WTC11 (cell line): ENCODE data around the gene CACUL1. TPM values are rescaled to one million over a fixed set of nuclear protein-coding genes. Genes with fewer than 3 reads are reported as not detected.

Source experiments
- ATAC-seq: fragments of 200-7000 bp; cut with Tn5 transposase; 2 replicates; pipeline ENCODE4 v1.10.0; 2021; ENCODE audit warnings: mild to moderate bottlenecking, moderate library complexity
- CTCF ChIA-PET: fragments of 300-600 bp; sonication (Branson Sonifier 250); formaldehyde crosslinking; loops from one replicate; lab custom pipeline; 2021; ENCODE audit warnings: antibody characterized with exemption; lab: Charles Lee
- POLR2A ChIA-PET: fragments of 350-600 bp; sonication (Branson Sonifier 250); formaldehyde crosslinking; loops from one replicate; lab custom pipeline; 2021; ENCODE audit warnings: antibody characterized with exemption; lab: Charles Lee
- DNase-seq: peaks from one replicate; pipeline ENCODE4 v3.0.0; 2021; ENCODE audit warnings: low spot score
- H3K27ac Mint-ChIP-seq: 2 replicates; pipeline ENCODE4 v1.8.0; 2021; ENCODE audit warnings: mixed read lengths
- H3K27me3 Mint-ChIP-seq: 2 replicates; pipeline ENCODE4 v1.8.0; 2021; ENCODE audit warnings: low read depth, mild to moderate bottlenecking, moderate library complexity, mixed read lengths
- H3K36me3 Mint-ChIP-seq: 2 replicates; pipeline ENCODE4 v1.8.0; 2021; ENCODE audit warnings: mixed read lengths
- H3K4me1 Mint-ChIP-seq: 2 replicates; pipeline ENCODE4 v1.8.0; 2022; ENCODE audit warnings: mixed read lengths
- H3K4me3 Mint-ChIP-seq: 2 replicates; pipeline ENCODE4 v1.8.0; 2021; ENCODE audit warnings: mild to moderate bottlenecking, moderate library complexity, mixed read lengths
- H3K9me3 Mint-ChIP-seq: 2 replicates; pipeline ENCODE4 v1.8.0; 2021; ENCODE audit warnings: mixed read lengths
- E2F1 ChIP-seq: sonication (generic); formaldehyde crosslinking; IDR thresholded peaks from 2 replicates; pipeline ENCODE4 v1.8.0; 2022; ENCODE audit warnings: mild to moderate bottlenecking, missing genetic modification reagents
- ETV6 ChIP-seq: sonication (generic); formaldehyde crosslinking; IDR thresholded peaks from 2 replicates; pipeline ENCODE4 v1.8.1; 2022; ENCODE audit warnings: mild to moderate bottlenecking, missing genetic modification reagents
- FOXP4 ChIP-seq: sonication (generic); formaldehyde crosslinking; IDR thresholded peaks from 2 replicates; pipeline ENCODE4 v1.8.0; 2022; ENCODE audit warnings: mild to moderate bottlenecking, missing genetic modification reagents
- HMGXB4 ChIP-seq: sonication (generic); formaldehyde crosslinking; IDR thresholded peaks from 2 replicates; pipeline ENCODE4 v1.8.1; 2023; ENCODE audit warnings: mild to moderate bottlenecking, moderate library complexity, missing genetic modification reagents
- NFE2L1 ChIP-seq: sonication (generic); formaldehyde crosslinking; IDR thresholded peaks from 2 replicates; pipeline ENCODE4 v1.8.1; 2023; ENCODE audit warnings: missing genetic modification reagents
- SOX15 ChIP-seq: fragments of 250-450 bp; sonication (Bioruptor Pico); IDR thresholded peaks from 2 replicates; pipeline ENCODE4 v1.9.0; 2021; ENCODE audit warnings: mild to moderate bottlenecking
- SP1 ChIP-seq: sonication (generic); formaldehyde crosslinking; conservative IDR thresholded peaks from 2 replicates; pipeline ENCODE4 v1.8.1; 2022; ENCODE audit warnings: missing genetic modification reagents
- TCF7 ChIP-seq: sonication (generic); formaldehyde crosslinking; IDR thresholded peaks from 2 replicates; pipeline ENCODE4 v1.8.0; 2022; ENCODE audit warnings: mild to moderate bottlenecking, low read depth, missing genetic modification reagents, moderate library complexity
- ZBTB43 ChIP-seq: sonication (generic); formaldehyde crosslinking; IDR thresholded peaks from 2 replicates; pipeline ENCODE4 v1.8.1; 2023; ENCODE audit warnings: mild to moderate bottlenecking, missing genetic modification reagents
- ZNF138 ChIP-seq: sonication (generic); formaldehyde crosslinking; conservative IDR thresholded peaks from 2 replicates; pipeline ENCODE4 v1.8.1; 2022; ENCODE audit warnings: mild to moderate bottlenecking, moderate library complexity, missing genetic modification reagents
- ZNF263 ChIP-seq: sonication (generic); formaldehyde crosslinking; IDR thresholded peaks from 2 replicates; pipeline ENCODE4 v1.8.1; 2022; ENCODE audit warnings: low read depth, mild to moderate bottlenecking, moderate library complexity, missing genetic modification reagents
- total RNA-seq: library from RNA; stranded (reverse); gene quantifications from 3 replicates; pipeline ENCODE4 v1.2.3, GENCODE V29; 2021
- TF ChIP-seq, protein P1 (sequence below): sonication (generic); formaldehyde crosslinking; IDR thresholded peaks from 2 replicates; pipeline ENCODE4 v1.8.0; 2023; ENCODE audit warnings: missing genetic modification reagents
- TF ChIP-seq, protein P2 (sequence below): sonication (generic); formaldehyde crosslinking; IDR thresholded peaks from 2 replicates; pipeline ENCODE4 v1.8.0; 2022; ENCODE audit warnings: mild to moderate bottlenecking, missing genetic modification reagents
- TF ChIP-seq, protein P3 (sequence below): fragments of 250-450 bp; sonication (Bioruptor Pico); IDR thresholded peaks from 2 replicates; pipeline ENCODE4 v2.1.2; 2022; ENCODE audit warnings: mild to moderate bottlenecking, moderate library complexity
- TF ChIP-seq, protein P4 (sequence below): sonication (generic); formaldehyde crosslinking; IDR thresholded peaks from 2 replicates; pipeline ENCODE4 v1.8.1; 2023; ENCODE audit warnings: mild to moderate bottlenecking, missing genetic modification reagents, moderate library complexity
- TF ChIP-seq, protein P5 (sequence below): fragments of 200-600 bp; IDR thresholded peaks from 2 replicates; pipeline ENCODE4 v1.8.0; 2022; ENCODE audit warnings: antibody characterized with exemption
- TF ChIP-seq, protein P6 (sequence below): fragments of 250-450 bp; sonication (Bioruptor Pico); IDR thresholded peaks from 2 replicates; pipeline ENCODE4 v1.9.0; 2021; ENCODE audit warnings: mild to moderate bottlenecking, borderline replicate concordance
- TF ChIP-seq, protein P7 (sequence below): sonication (generic); formaldehyde crosslinking; IDR thresholded peaks from 2 replicates; pipeline ENCODE4 v1.8.1; 2022; ENCODE audit warnings: missing genetic modification reagents, borderline replicate concordance

The CACUL1 gene
- total RNA-seq, 1 experiment from 2014 or later: 41.5 TPM

DNA sequence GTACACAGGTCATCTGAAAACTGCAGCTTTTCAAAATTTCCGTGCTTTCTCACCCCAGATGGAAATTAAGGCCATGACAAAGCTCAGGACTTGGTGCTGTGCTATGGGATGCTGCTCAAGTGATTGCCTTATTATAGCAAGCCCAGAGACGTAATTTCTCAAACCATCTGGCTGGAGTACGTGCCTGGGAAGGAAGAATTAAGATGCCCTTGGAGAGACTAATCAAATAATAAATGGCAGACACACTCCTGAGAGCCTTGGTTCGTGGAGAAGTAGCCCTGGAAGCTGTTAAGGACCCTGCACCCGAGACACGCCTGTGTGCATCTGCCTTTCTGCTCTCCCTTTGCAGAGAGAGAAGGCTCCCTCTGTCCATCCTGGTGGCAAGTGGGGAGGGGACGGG, 121.0 kb downstream of the CACUL1 start (continued):
- TF ChIP-seq NFE2L1 (CRISPR knock-in tag) (no peak), ZBTB43 (CRISPR knock-in tag) (no peak), SOX15 (CRISPR knock-in tag) (no peak), E2F1 (CRISPR knock-in tag) (no peak), TCF7 (CRISPR knock-in tag) (no peak), ZNF138 (CRISPR knock-in tag) (no peak)
- TF ChIP-seq, protein P1, sequence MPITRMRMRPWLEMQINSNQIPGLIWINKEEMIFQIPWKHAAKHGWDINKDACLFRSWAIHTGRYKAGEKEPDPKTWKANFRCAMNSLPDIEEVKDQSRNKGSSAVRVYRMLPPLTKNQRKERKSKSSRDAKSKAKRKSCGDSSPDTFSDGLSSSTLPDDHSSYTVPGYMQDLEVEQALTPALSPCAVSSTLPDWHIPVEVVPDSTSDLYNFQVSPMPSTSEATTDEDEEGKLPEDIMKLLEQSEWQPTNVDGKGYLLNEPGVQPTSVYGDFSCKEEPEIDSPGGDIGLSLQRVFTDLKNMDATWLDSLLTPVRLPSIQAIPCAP (CRISPR knock-in tag): no peak
- TF ChIP-seq, protein P2, sequence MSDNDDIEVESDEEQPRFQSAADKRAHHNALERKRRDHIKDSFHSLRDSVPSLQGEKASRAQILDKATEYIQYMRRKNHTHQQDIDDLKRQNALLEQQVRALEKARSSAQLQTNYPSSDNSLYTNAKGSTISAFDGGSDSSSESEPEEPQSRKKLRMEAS (CRISPR knock-in tag): no peak
- TF ChIP-seq, protein P3, sequence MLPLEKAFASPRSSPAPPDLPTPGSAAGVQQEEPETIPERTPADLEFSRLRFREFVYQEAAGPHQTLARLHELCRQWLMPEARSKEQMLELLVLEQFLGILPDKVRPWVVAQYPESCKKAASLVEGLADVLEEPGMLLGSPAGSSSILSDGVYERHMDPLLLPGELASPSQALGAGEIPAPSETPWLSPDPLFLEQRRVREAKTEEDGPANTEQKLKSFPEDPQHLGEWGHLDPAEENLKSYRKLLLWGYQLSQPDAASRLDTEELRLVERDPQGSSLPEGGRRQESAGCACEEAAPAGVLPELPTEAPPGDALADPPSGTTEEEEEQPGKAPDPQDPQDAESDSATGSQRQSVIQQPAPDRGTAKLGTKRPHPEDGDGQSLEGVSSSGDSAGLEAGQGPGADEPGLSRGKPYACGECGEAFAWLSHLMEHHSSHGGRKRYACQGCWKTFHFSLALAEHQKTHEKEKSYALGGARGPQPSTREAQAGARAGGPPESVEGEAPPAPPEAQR (CRISPR knock-in tag): no peak

DNA sequence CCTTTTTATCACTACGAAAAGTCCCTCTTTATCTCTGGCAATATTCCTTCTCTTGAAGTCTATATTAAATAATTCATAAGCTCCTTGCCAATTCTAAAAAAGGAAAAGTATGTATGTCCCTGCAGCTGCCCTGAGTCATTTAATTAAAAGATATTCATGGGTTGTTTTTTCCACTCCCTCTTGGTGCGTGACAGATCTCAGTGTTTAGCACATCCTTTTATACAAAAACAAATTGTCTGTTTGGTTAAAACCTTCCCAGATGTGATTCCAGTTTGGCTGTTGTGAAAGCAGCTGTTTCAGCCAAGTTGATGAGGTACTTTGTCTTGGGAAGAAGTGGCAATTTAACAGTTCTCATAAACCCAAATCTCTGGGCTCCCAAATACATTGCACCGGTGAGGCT, 125.6 kb downstream of the CACUL1 start:
- POLR2A ChIA-PET: no interaction called here
- Mint-ChIP-seq H3K27me3 (peaks cover 29% of the 10 kb centered on the region), H3K4me3 (no peak overlapping the region), H3K4me1 (peaks cover 25% of the 10 kb centered on the region), H3K27ac (no peak overlapping the region), H3K9me3 (no peaks in the 10 kb centered on the region), H3K36me3 (no peaks in the 10 kb centered on the region)
- no peak for ATAC-seq
- no peak for DNase-seq
- CTCF ChIA-PET: no interaction called here
- no peak for TF ChIP-seq SP1 (CRISPR knock-in tag)
- TF ChIP-seq, protein P4, sequence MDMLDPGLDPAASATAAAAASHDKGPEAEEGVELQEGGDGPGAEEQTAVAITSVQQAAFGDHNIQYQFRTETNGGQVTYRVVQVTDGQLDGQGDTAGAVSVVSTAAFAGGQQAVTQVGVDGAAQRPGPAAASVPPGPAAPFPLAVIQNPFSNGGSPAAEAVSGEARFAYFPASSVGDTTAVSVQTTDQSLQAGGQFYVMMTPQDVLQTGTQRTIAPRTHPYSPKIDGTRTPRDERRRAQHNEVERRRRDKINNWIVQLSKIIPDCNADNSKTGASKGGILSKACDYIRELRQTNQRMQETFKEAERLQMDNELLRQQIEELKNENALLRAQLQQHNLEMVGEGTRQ (CRISPR knock-in tag): no peak
- TF ChIP-seq, protein P5, sequence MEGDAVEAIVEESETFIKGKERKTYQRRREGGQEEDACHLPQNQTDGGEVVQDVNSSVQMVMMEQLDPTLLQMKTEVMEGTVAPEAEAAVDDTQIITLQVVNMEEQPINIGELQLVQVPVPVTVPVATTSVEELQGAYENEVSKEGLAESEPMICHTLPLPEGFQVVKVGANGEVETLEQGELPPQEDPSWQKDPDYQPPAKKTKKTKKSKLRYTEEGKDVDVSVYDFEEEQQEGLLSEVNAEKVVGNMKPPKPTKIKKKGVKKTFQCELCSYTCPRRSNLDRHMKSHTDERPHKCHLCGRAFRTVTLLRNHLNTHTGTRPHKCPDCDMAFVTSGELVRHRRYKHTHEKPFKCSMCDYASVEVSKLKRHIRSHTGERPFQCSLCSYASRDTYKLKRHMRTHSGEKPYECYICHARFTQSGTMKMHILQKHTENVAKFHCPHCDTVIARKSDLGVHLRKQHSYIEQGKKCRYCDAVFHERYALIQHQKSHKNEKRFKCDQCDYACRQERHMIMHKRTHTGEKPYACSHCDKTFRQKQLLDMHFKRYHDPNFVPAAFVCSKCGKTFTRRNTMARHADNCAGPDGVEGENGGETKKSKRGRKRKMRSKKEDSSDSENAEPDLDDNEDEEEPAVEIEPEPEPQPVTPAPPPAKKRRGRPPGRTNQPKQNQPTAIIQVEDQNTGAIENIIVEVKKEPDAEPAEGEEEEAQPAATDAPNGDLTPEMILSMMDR: no peak
- no peak for TF ChIP-seq ZNF263 (CRISPR knock-in tag)
- no peak for TF ChIP-seq FOXP4 (CRISPR knock-in tag)
- TF ChIP-seq, protein P6, sequence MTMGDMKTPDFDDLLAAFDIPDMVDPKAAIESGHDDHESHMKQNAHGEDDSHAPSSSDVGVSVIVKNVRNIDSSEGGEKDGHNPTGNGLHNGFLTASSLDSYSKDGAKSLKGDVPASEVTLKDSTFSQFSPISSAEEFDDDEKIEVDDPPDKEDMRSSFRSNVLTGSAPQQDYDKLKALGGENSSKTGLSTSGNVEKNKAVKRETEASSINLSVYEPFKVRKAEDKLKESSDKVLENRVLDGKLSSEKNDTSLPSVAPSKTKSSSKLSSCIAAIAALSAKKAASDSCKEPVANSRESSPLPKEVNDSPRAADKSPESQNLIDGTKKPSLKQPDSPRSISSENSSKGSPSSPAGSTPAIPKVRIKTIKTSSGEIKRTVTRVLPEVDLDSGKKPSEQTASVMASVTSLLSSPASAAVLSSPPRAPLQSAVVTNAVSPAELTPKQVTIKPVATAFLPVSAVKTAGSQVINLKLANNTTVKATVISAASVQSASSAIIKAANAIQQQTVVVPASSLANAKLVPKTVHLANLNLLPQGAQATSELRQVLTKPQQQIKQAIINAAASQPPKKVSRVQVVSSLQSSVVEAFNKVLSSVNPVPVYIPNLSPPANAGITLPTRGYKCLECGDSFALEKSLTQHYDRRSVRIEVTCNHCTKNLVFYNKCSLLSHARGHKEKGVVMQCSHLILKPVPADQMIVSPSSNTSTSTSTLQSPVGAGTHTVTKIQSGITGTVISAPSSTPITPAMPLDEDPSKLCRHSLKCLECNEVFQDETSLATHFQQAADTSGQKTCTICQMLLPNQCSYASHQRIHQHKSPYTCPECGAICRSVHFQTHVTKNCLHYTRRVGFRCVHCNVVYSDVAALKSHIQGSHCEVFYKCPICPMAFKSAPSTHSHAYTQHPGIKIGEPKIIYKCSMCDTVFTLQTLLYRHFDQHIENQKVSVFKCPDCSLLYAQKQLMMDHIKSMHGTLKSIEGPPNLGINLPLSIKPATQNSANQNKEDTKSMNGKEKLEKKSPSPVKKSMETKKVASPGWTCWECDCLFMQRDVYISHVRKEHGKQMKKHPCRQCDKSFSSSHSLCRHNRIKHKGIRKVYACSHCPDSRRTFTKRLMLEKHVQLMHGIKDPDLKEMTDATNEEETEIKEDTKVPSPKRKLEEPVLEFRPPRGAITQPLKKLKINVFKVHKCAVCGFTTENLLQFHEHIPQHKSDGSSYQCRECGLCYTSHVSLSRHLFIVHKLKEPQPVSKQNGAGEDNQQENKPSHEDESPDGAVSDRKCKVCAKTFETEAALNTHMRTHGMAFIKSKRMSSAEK (CRISPR knock-in tag): no peak
- no peak for TF ChIP-seq HMGXB4 (CRISPR knock-in tag)
- TF ChIP-seq ETV6 (CRISPR knock-in tag): no peak
- TF ChIP-seq, protein P7, sequence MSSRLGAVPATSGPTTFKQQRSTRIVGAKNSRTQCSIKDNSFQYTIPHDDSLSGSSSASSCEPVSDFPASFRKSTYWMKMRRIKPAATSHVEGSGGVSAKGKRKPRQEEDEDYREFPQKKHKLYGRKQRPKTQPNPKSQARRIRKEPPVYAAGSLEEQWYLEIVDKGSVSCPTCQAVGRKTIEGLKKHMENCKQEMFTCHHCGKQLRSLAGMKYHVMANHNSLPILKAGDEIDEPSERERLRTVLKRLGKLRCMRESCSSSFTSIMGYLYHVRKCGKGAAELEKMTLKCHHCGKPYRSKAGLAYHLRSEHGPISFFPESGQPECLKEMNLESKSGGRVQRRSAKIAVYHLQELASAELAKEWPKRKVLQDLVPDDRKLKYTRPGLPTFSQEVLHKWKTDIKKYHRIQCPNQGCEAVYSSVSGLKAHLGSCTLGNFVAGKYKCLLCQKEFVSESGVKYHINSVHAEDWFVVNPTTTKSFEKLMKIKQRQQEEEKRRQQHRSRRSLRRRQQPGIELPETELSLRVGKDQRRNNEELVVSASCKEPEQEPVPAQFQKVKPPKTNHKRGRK (CRISPR knock-in tag): no peak
